Superior temporal gyrus (tissue), 1 donor: Measurements from ENCODE around the gene CD151.
A peak's percentile ranks its signal among the peaks of the same experiment; 100 is the strongest.

Experiments
- DNase-seq: peaks from one replicate; pipeline ENCODE4 v3.0.0-alpha.2; 2016; ENCODE audit errors: extremely low spot score

Gene CD151

GRCh38 chr11:797296-798092, 35.3 kb upstream of the CD151 start:
- peak; percentile 74 for DNase-seq

- DNase-seq = peak; percentile 75
Observed at GRCh38 chr11:798093-798713, 34.5 kb upstream of the CD151 start, which contains the start of gene SLC25A22. SLC25A22 (minus strand) TSS chr11:798281; CDS start chr11:795006, 3,275 bp downstream.

GRCh38 chr11:799641-800316, 33.0 kb upstream of the CD151 start:
- no peak for DNase-seq

GRCh38 chr11:800473-800872, 32.3 kb upstream of the CD151 start:
- DNase-seq = no peak

GRCh38 chr11:801097-801780, 31.5 kb upstream of the CD151 start:
- no peak for DNase-seq

GRCh38 chr11:802018-802617, 30.6 kb upstream of the CD151 start:
- no peak for DNase-seq

GRCh38 chr11:802693-803466, 29.9 kb upstream of the CD151 start:
- DNase-seq = no peak

- no peak for DNase-seq
Observed at GRCh38 chr11:803467-803742, 29.3 kb upstream of the CD151 start.

GRCh38 chr11:803770-804598, 28.8 kb upstream of the CD151 start:
- DNase-seq = no peak

- no peak for DNase-seq
Observed at GRCh38 chr11:804599-804964, 28.2 kb upstream of the CD151 start.

GRCh38 chr11:808427-809286, 24.1 kb upstream of the CD151 start:
- no peak for DNase-seq

GRCh38 chr11:809287-810039, 23.3 kb upstream of the CD151 start, which contains the start of gene RPLP2:
RPLP2 (plus strand) TSS chr11:809967; CDS start chr11:810235, 268 bp downstream.
- peak; percentile 98 for DNase-seq

- no peak for DNase-seq
Observed at GRCh38 chr11:810040-810567, 22.6 kb upstream of the CD151 start.

GRCh38 chr11:811446-812245, 21.1 kb upstream of the CD151 start:
- DNase-seq = no peak

- DNase-seq = no peak
Observed at GRCh38 chr11:812390-812789, 20.4 kb upstream of the CD151 start.

- no peak for DNase-seq
Observed at GRCh38 chr11:813072-813455, 19.7 kb upstream of the CD151 start.

GRCh38 chr11:813456-814096, 19.2 kb upstream of the CD151 start:
- no peak for DNase-seq
